MM.1S (cell line): ENCODE measurements around the gene DNAJB11.

Experiments used
- CTCF ChIP-seq: fragments of 300-600 bp; sonication (generic); IDR thresholded peaks from 2 replicates; pipeline ENCODE4 v1.5.1; 2016; ENCODE audit warnings: antibody characterized with exemption, low read length, mixed read lengths
- EZH2 ChIP-seq: fragments of 300-600 bp; sonication (generic); optimal IDR thresholded peaks from 2 replicates; pipeline ENCODE3; 2017; ENCODE audit warnings: low read depth, mild to moderate bottlenecking, antibody characterized with exemption, low read length, mixed read lengths
- EZH2phosphoT487 ChIP-seq: fragments of 300-600 bp; sonication (generic); IDR thresholded peaks from 2 replicates; pipeline ENCODE4 v1.6.1; 2018; ENCODE audit warnings: antibody characterized with exemption, low read length

GRCh38 chr3:186536883-186537844 is 33.4 kb upstream of the DNAJB11 start:
- no peak for TF ChIP-seq EZH2
- TF ChIP-seq CTCF: no peak
- TF ChIP-seq EZH2phosphoT487: no peak
